ENCODE data around the gene STUB1.
"Not testable (repeated sequence)": the region's sequence is repeated elsewhere in the genome, so short reads cannot be mapped to it uniquely, and the experiment has no call there.

STUB1 gene

DNA sequence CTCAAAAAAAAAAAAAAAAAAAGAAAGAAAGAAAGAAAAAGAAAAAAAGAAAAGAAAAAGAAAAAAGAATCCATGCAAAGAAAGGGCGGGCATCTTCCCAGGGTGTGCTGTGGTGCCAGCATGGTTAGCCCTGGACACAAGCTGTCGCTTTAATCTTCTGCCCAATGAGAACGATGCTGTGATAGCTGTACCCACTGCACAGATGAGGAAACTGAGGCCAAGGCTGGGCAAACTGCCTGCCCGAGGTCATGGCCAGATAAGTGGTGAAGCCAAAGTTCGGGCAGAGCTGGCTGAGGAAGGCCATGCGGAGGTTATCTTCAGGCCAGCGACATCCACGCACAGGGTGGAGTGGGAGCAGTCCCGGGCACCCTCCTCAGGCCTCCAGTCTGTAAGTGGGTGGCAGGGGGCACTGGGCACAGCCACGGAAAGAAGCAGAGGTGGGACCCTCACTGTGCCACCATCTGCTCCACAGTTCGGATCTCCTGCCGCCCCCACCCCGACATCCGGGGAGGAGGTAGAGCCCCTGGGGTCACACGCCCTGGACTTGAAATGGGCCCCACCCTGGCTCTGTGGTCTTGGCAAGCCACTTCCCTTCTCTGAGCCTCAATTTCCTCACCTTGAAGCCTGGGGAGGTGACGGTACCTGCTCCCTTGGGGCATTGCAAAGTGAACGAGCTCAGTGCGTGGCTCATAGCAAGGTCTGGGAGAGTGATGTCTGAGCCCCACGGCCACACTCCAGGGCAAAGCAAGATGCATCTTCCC, 18.9 kb downstream of the STUB1 start:
- DNase-seq: no peak

DNA sequence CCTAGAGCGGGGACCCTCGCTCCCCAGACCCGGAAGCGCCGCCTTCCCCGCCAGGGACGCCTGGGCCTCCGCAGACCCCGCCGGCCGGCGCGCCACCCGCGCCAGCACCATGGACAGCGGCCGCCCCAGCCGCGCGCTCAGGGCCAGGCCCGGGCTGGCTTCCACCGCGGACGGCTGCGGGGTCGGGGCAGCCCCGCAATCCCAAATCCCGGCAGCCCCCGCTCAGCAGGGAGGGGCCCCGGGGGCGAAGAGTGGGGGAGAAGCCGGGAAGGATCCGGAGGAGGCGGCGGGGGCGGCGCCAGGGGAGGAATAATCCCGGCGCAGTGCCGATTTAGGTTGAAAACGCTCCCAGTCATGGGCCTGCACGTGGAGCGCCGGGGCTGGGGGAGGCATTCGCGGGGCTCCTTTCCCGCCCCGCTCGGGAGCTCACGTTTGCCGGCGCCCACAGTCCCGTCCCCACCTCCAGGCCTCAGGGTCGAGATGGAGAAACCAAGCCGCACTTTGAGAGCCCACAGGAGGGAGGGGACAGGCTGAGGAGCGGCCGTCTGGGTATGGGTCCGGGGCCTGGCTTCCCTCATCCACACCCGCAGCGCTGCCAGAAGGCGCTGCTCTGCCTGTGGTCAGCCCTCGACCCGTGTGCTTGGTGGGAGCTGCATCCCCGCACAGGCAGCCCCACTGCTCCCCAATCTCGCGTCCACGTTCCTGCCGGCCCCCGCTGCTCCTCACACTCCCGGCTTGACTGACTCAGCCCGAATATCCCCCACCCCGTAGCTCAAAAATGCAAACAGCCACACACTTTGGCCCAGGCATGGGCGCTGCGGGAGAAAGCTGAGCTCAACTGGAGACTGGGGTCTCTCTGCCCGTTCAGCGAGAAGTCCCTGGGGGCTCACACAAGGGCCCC, 20.7 kb downstream of the STUB1 start:
- no peak for DNase-seq

DNA sequence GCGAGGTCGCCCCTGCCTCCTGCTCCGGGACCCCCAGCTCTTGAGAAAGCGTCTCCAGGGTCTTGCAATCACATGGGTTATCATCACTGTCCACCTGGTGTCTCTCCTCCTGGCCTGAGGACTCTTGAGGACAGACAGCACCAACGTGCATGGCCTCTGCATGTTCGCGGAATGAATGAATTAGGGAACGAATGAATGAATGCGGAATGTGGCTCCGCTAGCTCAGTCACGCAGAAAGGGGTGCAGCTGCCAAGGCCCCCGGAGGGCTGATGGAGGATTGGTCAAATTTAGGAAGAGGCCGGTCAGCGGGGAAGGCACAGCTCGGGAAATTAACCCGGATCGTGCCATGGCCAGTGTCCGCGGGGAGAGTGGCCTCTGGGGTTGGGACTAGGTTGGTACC, 22.1 kb downstream of the STUB1 start:
- no peak for DNase-seq

DNA sequence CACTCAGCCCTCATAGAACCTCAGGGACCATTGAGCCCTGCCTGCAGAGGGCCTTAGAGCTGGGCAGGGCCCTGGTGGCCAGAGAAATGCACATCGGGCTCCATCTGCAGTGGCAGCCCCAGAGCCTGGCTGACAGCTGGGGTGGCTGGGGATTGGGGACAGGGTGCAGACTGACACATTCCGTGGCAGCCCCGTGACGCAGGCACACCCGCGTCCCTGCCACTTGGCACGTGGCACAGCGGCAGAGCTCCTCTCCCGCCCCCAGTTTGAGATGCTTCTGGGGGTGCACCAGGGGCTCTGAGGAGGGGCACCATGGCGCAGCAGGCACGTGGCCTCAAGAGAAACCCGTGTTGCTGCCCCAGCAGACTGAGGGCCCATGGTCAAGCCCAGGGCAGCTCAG, 23.2 kb downstream of the STUB1 start:
- DNase-seq: no peak

DNA sequence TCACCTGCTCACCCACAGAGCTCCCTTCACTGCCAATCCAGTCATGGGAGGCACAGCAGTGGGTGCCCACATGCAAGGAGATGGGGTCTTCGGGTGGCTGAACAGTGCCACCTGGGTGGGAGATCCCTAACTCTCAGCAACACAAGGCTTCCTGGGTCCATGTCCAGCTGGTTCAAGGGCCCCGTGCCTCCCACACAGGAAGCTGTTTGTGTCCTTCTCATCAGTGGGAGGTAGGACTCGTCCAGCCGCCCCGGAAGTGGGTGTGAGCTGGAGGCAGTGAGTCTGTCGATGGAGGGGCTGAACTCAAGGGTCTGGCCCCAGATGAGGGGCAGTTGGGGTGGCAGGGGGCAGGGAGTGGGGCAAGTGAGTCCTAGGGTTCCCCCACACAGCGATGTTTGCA, 23.8 kb downstream of the STUB1 start:
- DNase-seq: no peak

DNA sequence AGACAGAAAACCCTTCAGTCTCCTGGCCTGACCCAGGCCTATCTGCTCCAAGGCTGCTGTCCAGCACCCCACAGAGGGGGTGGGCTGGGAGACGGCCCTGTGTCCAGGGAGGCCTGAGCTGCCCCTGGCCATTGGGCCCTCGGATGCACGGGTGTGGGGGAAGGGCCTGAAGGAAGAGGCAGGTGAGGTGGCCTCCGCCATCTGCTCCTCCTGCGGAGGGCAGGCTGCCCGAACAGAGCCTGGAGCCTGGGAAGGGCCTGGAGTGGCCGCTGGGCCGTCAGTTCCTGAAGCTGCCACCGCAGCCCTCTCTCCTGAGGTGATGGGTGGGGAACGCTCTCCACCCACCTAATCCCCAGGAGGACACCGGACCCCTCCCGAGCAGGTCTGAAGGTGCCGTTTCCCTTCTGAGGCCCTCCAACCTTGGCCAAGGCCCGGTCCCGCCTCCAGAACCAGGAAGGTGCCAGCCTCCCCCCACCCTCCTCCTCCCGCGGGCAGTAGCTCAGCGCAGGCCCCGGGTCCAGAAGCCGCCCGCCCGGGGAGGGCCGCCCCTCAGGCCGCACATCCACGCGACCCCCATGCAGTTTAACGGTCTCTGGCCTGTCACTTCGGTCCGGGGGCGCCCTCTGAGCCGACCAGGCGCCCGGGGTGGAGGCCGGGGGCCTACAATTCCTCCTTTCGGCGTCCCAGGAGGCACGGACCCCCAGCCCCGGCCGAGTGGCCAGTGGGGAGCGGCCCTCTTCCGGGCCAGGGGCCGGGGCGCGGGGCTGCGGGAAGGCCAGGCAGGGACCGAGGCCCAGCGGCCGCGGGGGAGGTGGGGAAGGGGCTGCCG, 24.6 kb downstream of the STUB1 start:
- DNase-seq: no peak

DNA sequence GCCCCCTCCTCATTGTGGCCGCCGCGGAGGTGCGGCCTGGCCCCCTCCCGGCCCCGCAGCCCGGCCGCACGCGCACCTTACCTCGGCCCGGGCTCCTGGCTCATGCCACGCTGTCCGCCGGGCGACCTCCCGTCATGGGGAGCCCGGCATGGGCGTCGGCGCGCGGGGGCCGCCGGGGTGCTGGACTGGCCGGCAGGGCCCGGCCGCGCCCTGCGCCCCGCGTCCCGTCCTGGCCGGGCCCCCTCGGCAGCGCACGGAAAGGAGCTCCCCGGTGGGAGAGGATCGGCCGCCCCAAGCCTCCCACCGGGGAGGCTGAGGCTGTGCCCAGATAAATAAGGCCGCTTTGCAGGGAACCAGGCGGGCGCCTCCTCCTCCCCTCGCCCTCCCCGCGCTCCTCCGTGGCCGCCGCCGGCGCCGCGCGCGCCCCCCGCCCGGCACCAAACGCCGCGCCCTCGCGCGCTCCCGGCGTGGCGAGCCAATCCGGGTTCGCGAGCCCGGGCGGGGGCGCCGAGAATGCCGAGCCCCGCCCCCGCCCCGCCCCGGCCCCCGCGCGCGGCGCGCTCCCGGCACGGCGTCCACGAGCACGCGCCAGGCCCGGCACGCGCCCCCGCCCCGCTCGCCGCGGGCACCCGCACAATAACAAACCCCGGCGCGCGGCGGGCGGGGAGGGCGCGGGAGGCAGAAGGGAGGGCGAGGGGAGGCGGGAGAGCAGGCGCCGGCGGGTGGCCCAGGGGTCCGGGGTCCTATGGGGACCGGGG, 25.4 kb downstream of the STUB1 start, which contains the start of gene FBXL16:
Gene FBXL16 (minus strand): TSS at position 371 of the 758 bp plus-strand sequence. CDS start 8,396 bp downstream, outside the sequence.
- DNase-seq: peak; percentile 43

DNA sequence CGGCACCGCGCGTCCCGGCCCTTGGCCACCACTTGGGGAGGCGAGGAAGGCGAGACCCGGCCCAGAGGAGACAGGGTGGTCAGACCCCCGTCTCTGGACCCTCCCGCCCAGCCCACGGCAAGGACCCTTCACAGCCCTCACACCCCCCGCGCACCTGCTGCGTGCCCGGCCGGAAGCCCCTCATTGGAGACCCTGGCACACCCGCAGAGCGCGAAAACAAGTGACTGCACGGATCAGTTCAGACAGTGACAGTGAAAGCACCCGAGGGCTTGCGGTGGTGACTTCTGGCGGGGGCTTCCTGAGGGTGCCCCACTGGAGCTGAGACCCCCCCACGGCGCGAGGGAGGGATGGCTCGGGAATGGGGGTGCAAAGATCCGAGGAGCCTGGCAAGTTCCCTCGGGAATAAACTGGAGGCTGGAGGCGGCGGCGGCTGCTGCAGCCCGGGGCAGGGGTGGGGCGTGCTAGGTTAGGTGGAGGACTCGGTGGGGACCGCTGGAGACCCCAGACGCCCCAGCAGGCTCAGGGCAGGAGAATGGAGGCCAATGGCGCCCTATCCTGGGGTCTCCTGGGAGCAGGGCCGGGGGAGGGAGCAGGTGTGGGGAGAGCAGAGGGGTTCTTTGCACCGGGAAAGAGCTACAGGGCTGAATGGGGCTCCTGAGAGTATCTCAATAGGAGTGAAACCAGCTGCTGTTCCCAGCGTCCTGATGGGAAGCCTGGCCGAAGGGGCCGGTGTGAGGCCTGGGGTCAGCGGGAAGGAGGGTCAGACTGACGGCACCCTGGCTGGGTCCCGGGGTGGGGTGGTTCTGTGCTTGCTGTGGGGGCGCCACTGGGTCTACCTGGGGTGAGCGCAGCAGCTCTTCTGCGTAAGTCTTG, 26.2 kb downstream of the STUB1 start:
- DNase-seq: no peak

DNA sequence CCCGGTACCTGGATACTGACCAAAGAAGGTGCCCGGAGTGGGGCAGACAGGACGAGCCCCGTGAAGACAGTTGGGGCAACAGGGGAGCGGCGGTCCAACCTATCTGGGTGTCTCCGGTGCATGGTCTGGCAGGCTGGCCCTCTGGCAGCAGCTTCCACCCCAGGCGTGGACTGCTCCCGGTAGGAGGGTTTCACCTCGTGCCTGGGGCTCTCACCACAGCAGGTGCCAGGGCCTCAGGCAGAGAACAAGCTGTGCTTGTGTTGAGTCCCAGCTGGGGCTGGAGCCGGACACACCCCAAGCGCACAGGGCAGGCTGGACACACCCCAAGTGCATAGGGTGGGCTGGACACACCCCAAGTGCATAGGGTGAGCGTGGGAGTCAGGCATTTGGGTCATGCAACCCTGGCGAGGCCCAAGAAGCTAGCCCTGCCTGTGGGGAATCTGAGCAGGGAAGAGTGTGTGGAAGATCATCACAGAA, 26.9 kb downstream of the STUB1 start:
- DNase-seq: no peak

DNA sequence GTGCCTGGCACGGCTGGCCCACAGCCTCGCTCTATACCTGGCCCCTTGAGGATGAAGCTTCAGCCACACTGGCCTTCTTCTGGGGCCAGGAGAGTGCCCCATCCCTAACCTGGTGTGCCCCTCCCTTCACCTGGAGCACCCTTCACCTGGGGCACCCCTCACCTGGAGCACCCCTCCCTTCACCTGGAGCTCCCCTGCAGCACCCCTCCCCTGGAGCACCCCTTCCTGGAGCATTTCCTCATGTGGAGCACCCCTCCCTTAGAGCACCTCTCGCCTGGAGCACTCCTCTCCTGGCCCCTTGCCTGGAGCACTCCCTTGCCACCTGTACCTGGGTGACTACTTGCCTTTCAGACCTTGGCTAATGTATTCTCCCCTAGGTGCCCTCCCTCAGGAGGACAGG, 27.8 kb downstream of the STUB1 start:
- no peak for DNase-seq

DNA sequence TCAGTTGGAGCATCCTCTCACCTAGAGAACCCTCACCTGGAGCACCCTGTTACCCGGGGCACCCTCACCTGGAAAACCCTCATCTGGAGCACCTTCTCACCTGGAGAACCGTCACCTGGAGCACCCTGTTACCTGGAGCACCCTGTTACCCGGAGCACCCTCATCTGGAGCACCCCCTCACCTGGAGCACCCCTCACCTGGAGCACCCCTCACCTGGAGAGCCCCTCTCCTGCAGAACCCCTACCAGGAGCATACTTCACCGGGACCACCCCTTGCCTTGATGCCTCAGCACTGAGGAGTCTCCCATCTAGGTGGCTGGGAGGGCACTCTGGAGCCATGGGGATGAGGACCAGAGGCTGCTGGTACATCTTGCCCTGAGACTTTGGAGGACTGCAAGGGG, 28.7 kb downstream of the STUB1 start:
- no peak for DNase-seq

DNA sequence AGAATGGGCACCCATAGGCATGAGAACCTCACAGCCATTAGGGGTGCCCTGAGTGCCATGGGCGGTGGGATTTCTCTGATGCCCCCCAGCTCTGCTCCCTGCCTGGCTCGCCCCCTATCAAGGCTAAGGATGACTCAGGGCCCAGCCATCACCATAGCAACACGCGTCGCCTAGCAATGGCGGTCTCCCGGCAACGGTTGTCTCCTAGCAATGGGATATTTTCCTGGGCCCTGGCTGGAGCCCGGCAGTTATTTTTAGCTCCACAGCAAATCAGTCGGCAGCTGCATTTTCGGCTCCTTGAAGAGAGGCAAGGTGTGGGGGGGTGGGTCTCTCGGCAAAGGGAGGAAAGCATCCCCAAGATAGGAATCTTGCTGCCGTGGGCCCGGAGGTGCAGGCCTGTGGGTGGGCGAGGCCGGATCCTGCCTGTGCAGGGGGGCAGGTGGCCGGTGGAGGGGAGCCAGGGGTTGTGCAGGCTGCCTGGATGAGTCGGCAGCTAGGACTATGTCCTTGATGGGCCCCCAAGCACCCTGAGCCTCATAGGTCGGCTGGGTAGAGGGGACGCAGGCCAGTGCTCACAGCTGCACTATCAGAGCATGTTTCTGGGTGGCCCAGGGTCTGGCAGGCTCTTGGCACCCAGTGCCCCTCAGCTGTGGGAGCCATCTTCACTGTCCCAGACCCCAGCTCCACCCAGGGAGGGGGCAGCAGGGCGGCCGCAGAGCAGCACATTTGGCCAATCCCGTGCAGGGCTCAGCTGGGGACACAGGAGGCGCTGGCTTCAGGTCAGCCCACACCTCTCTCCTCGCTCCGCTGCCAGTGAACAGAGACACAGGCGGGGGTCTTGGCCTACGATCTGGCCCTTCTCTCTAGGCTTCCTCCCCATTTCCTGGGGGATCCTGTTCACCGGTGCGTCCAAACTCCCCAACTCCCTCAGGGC, 29.6 kb downstream of the STUB1 start:
- peak; percentile 66 for DNase-seq

DNA sequence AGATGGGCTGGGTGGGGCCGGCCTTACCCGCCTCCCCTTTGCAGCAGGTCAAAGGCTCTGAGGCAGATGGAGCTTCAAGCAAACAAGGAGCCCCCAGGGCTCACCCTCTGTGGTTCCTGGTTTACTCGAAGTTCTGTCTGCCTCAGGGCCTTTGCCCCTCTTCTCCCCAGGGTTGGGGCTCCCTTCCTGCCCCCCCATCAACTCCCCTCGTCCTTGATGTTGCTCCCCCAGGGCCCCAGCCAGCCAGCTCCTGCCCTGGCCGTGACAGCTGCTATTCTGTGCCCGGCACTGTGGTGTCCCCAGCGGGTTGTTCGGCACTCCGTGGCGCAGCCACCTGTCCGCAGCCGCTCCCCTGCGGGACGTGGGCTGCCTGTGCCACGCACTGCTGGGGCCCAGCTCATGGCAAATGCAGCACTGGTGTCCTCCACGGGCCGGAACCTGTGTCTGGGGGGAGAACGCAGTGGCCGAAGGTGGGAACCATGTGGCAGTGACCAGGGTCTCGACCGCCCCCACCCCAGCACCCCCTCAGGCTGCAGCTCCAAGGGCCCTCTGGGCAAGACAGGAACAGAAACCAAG, 30.4 kb downstream of the STUB1 start:
- no peak for DNase-seq

DNA sequence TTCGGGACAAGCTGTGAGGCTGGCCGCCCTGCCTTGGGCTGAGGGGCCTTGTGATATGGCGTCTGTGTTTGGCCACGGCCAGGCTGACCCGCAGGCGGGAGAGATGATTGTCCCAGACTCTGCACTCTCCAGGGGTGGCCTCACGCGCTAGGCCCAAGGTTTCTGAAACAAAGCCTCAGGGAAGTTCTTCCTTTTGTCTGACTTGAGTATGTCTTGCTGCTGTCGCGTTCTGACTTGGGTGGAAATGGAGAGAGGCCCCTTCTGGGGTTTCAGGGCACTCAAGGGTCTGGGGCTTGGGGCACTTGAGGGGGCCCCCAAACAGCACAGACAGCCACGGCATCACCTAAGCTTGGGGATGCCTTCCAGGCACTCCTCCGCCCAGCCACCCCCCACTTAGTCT, 30.9 kb downstream of the STUB1 start:
- no peak for DNase-seq

DNA sequence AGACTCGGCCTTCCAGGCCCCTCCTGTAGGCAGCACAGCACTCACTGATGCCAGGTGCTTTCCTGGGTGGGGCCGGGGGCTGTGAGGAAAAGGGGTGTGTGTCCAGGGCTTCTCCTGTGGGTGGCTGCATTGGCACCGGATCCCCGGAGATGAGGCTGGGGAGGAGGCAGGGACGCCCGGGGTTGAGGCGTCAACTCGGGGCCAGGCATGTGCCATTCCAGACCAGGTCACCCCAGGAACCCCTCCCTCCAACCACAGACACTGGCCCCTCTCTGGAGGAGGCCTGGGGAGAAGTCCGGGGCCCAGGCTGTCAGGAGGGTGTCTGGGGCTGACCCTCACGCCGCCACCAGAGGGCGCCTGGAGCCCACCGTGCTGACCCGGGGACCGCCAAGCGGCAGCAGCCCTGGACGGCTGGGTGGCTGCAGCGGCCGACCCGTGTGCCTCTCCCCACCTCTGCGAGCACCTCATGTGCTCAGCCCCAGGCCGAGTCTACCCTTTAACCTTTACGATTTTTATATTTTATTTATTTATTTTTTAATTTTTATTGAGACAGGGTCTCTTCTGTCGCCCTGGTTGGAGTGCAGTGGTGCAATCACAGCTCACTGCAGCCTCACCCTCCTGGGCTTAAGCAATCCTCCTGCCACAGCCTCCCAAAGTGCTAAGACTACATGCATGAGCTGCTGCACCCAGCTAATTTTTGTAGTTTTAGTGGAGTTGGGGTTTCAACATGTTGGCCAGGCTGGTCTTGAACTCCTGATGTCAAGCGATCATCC, 31.5 kb downstream of the STUB1 start:
- no peak for DNase-seq

DNA sequence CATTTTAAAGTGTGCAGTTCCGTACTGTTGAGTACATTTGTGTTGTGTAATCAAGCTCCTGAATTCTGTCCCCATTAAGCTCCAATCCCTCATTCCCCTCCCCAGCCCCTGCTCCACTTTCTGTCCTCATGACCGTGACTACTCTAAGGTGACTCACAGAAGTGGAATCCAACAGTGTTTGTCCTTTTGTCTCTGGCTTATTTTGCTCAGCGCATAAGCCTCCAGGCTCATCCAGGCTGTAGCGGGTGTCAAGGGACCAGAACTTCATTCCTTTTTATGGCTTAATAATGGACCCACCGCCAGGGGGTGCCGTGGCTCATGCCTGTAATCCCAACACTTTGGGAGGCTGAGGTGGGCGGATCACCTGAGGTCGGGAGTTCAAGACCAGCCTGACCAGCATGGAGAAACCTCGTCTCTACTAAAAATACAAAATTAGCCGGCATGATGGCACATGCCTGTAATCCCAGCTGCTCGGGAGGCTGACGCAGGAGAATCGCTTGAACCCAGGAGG, 32.6 kb downstream of the STUB1 start:
- DNase-seq: not testable (repeated sequence)

DNA sequence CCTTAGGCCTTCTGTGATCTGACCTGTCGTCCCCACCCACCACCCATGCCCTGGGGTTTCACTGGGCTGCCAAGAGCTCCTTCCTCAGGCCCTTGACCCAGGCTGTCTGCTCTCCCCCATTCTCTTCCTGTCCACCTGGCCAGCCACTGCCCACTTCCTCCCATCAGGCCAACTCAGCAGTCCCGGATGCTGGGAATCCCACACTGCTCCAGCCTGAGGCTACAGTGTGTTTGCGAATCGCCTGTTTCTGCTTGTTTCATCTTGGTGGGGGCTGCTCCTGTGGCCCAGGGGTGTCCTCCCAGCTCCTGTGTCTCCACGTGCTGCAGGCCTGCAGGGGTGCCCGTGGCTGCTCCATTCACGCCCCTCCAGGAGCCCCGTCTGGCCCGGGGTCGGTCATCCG, 33.9 kb downstream of the STUB1 start:
- DNase-seq: no peak

All from NCI-H446 treated with DMSO at 0.1 percent for 48 hours (cell line).